Smooth muscle cell (in vitro differentiated cells): Measurements from ENCODE around the gene WDR54. TPM values are rescaled to one million over a fixed set of nuclear protein-coding genes. Genes with fewer than 3 reads are reported as not detected.

ENCODE experiments used
- DNase-seq: peaks from one replicate; lab custom pipeline; 2025; ENCODE audit not compliant: unreplicated experiment; lab: John Stamatoyannopoulos, UW
- H2AFZ ChIP-seq: fragments of 200-600 bp; sonication (generic); 2 replicates; pipeline ENCODE4 v1.6.0; 2016; ENCODE audit warnings: antibody characterized with exemption, low read depth, mild to moderate bottlenecking
- H3F3A ChIP-seq: fragments of 200-600 bp; sonication (generic); 2 replicates; pipeline ENCODE4 v1.6.0; 2017; ENCODE audit warnings: antibody characterized with exemption, low read depth
- H3K27ac ChIP-seq: fragments of 200-600 bp; sonication (generic); 2 replicates; pipeline ENCODE4 v1.5.1; 2016; ENCODE audit warnings: low read depth, mild to moderate bottlenecking
- H3K27me3 ChIP-seq: fragments of 200-600 bp; sonication (generic); 2 replicates; pipeline ENCODE4 v1.6.1; 2016; ENCODE audit warnings: low read depth, mild to moderate bottlenecking
- H3K36me3 ChIP-seq: fragments of 200-600 bp; sonication (generic); 2 replicates; pipeline ENCODE4 v1.5.1; 2016; ENCODE audit warnings: low read depth
- H3K4me1 ChIP-seq: fragments of 200-600 bp; sonication (generic); 2 replicates; pipeline ENCODE4 v1.5.1; 2016; ENCODE audit warnings: low read depth
- H3K4me2 ChIP-seq: fragments of 200-600 bp; sonication (generic); 2 replicates; pipeline ENCODE4 v1.6.0; 2016; ENCODE audit warnings: mild to moderate bottlenecking
- H3K4me3 ChIP-seq: fragments of 200-600 bp; sonication (generic); 2 replicates; pipeline ENCODE4 v1.5.1; 2016; ENCODE audit warnings: mild to moderate bottlenecking
- H3K79me2 ChIP-seq: fragments of 200-600 bp; sonication (generic); 2 replicates; pipeline ENCODE4 v1.6.0; 2016; ENCODE audit warnings: low read depth, mild to moderate bottlenecking
- H3K9ac ChIP-seq: fragments of 200-600 bp; sonication (generic); 2 replicates; pipeline ENCODE4 v1.6.0; 2016; ENCODE audit warnings: low read depth
- H3K9me3 ChIP-seq: fragments of 200-600 bp; sonication (generic); replicated peaks from 2 replicates; pipeline ENCODE4 v1.5.1; 2016; ENCODE audit warnings: low read depth
- H4K20me1 ChIP-seq: fragments of 200-600 bp; sonication (generic); 2 replicates; pipeline ENCODE4 v1.6.0; 2016; ENCODE audit warnings: low read depth
- WGBS: methylation state at CpG from one replicate; pipeline ENCODE4 v1.1.7; 2016; ENCODE audit warnings: low lambda C conversion rate; 5-methylcytosine and 5-hydroxymethylcytosine counted together
- polyA plus RNA-seq: library from polyadenylated mRNA; unstranded; fragments of >200 nt; fragmentation: Nextera tagmentation; extraction: Ambion mirVana; gene quantifications from 2 replicates; pipeline ENCODE4 v1.2.1, GENCODE V29; 2016
- total RNA-seq: library from RNA; depleted of rRNA; stranded (reverse); fragments of >200 nt; gene quantifications from 2 replicates; pipeline ENCODE4 v1.2.3, GENCODE V29; 2014
- TF ChIP-seq, protein P1 (sequence below): fragments of 200-600 bp; sonication (generic); IDR thresholded peaks from 2 replicates; pipeline ENCODE4 v1.5.1; 2017; ENCODE audit warnings: borderline replicate concordance, mild to moderate bottlenecking, antibody characterized with exemption; ENCODE audit not compliant: insufficient read depth, poor library complexity, severe bottlenecking

Gene WDR54
- total and polyA plus RNA-seq, 2 experiments from 2014 or later, result 52.3 to 59.2 TPM

- Histone ChIP-seq H4K20me1 (peaks cover 38% of the 10 kb centered on the region), H3K79me2 (peaks cover 15% of the 10 kb centered on the region), H3K4me1 (no peaks in the 10 kb centered on the region), H3F3A (peaks cover 39% of the 10 kb centered on the region), H3K4me2 (no peak overlapping the region), H3K27me3 (no peaks in the 10 kb centered on the region), H3K27ac (no peak overlapping the region), H3K9ac (no peak overlapping the region), H3K9me3 (no peaks in the 10 kb centered on the region), H2AFZ (no peak overlapping the region), H3K36me3 (peaks cover 5% of the 10 kb centered on the region), H3K4me3 (no peak overlapping the region)
- TF ChIP-seq, protein P1, sequence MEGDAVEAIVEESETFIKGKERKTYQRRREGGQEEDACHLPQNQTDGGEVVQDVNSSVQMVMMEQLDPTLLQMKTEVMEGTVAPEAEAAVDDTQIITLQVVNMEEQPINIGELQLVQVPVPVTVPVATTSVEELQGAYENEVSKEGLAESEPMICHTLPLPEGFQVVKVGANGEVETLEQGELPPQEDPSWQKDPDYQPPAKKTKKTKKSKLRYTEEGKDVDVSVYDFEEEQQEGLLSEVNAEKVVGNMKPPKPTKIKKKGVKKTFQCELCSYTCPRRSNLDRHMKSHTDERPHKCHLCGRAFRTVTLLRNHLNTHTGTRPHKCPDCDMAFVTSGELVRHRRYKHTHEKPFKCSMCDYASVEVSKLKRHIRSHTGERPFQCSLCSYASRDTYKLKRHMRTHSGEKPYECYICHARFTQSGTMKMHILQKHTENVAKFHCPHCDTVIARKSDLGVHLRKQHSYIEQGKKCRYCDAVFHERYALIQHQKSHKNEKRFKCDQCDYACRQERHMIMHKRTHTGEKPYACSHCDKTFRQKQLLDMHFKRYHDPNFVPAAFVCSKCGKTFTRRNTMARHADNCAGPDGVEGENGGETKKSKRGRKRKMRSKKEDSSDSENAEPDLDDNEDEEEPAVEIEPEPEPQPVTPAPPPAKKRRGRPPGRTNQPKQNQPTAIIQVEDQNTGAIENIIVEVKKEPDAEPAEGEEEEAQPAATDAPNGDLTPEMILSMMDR, result no peak
- WGBS, result 90% methylated on average over 5 of the region's 5 CpGs
- DNase-seq, result no peak
These were observed 7.1 kb downstream of the WDR54 start for GRCh38 chr2:74428675-74429074.

DNA sequence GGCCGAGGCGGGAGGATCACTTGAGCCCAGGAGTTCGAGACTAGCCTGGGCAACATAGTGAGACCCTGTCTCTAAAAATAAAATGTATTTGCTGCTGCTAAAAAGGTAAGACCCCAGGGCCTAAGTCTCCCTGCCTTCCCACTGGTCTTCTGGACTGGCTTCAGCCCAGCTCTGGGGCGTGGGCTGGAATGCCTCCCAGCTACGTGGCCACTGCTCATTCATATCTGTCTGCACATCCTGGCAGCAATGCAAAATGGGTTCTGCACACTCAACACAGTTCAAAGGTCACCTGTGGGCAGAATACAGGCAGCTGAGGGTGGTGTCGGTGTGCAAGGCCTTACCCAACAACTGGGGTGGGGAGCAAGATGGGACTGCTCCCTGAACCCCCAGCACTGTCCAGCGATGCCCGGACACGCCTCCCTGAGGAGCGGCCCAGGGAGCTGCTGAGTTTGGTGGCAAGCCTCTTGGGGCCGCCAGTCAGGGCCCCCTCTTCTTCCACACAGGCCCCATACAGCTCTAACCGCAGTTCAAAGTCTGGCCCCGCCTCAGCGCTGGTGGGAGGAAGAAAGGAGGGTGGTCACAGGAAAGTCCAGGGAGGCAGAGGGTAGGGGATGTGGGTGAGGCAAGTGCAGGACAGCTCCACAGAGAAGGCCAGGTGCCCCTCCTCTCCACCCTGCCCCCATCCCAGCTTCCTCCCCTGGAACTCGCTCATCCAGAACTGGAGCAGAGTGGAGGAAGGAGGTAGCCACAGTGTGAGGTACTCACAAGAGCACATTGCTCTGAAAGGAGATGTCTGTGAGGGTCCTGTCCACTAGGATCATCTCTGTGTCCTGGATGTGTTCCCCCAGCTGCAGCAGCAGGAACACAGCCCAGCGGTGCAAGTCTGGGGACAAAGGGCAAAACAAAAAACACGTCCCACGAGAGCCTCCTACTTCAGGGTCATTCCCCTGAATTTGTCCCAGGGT lies 8.2 kb downstream of the WDR54 start:
- Histone ChIP-seq H4K20me1 (peaks cover 48% of the 10 kb centered on the region), H3K79me2 (peaks cover 26% of the 10 kb centered on the region), H3K27ac (no peak overlapping the region), H3K36me3 (peaks cover 5% of the 10 kb centered on the region), H3K4me2 (no peak overlapping the region), H3K9me3 (no peaks in the 10 kb centered on the region), H2AFZ (no peak overlapping the region), H3F3A (peaks cover 35% of the 10 kb centered on the region), H3K27me3 (no peaks in the 10 kb centered on the region), H3K4me3 (no peak overlapping the region), H3K4me1 (no peaks in the 10 kb centered on the region), H3K9ac (no peak overlapping the region)
- WGBS, result 96% methylated on average over 18 of the region's 18 CpGs
- TF ChIP-seq, protein P1, result no peak
- no peak for DNase-seq

GRCh38 chr2:74430502-74430901 lies 9.0 kb downstream of the WDR54 start:
- no peak for DNase-seq
- no peak overlapping the region for H2AFZ ChIP-seq
- H3K27me3 ChIP-seq, result no peaks in the 10 kb centered on the region
- 97% methylated on average over 10 of the region's 11 CpGs for WGBS
- H3K4me1 ChIP-seq, result no peaks in the 10 kb centered on the region
- H3K4me2 ChIP-seq, result no peak overlapping the region
- H4K20me1 ChIP-seq, result peaks cover 55% of the 10 kb centered on the region
- H3K4me3 ChIP-seq, result no peak overlapping the region
- H3K79me2 ChIP-seq, result peaks cover 33% of the 10 kb centered on the region
- no peak overlapping the region for H3K27ac ChIP-seq
- TF ChIP-seq, protein P1, result no peak
- H3K9ac ChIP-seq, result no peak overlapping the region
- no peaks in the 10 kb centered on the region for H3K9me3 ChIP-seq
- H3F3A ChIP-seq, result peaks cover 35% of the 10 kb centered on the region
- peaks cover 5% of the 10 kb centered on the region for H3K36me3 ChIP-seq
